ENCODE data around the gene TESPA1. TPM values are rescaled to one million over a fixed set of nuclear protein-coding genes. Genes with fewer than 3 reads are reported as not detected.
"Not testable (repeated sequence)": the region's sequence is repeated elsewhere in the genome, so short reads cannot be mapped to it uniquely, and the experiment has no call there.

TESPA1 gene
- total and polyA plus RNA-seq, 2 experiments from 2014 or later = not detected

DNA sequence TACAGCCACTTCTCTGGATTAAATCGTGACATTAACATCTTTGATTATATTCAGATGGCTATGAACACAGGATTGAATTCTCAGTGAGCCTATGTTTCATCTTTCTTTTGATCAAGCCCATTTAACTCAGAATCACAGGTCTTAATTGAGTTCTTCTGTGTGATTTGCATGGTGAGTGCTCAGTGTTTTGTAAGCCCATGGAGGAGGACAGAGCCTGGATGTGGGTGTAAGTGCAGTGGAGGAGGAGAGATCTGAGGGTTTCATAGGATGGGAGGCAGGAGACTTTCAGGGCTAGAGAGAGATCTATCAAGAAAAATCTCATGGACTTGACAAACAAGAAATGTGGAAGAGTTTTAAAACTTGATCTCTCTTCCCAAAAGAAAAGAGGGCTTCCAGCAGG lies 5.3 kb upstream of the TESPA1 start:
- 83% methylated on average over 1 of the region's 1 CpG for WGBS (ENCODE audit: low lambda C conversion rate, missing lambda C conversion rate)

GRCh38 chr12:54988402-54989054 lies 4.0 kb upstream of the TESPA1 start:
- H3K27ac ChIP-seq = no peak overlapping the region
- DNase-seq (ENCODE audit: low spot score) = peak; percentile 40
- H3K4me1 ChIP-seq (ENCODE audit: insufficient read depth) = no peaks in the 10 kb centered on the region
- no peaks in the 10 kb centered on the region for H4K20me1 ChIP-seq (ENCODE audit: insufficient read depth, poor library complexity, severe bottlenecking)
- H3K9me2 ChIP-seq (replicated peaks; ENCODE audit: insufficient read depth) = no peaks in the 10 kb centered on the region
- H3K9me3 ChIP-seq (ENCODE audit: low read depth) = no peaks in the 10 kb centered on the region
- no peaks in the 10 kb centered on the region for H3K36me3 ChIP-seq (replicated peaks; ENCODE audit: insufficient read depth, low read depth)
- H3K27me3 ChIP-seq = no peaks in the 10 kb centered on the region
- no peak overlapping the region for H3K4me2 ChIP-seq
- TF ChIP-seq EZH2 (IDR thresholded peaks at IDR 0.05; ENCODE audit: borderline replicate concordance) (no peak), EZH2phosphoT487 (IDR thresholded peaks at IDR 0.05; ENCODE audit: low read depth, severe bottlenecking, unreplicated experiment) (no peak)
- H3K79me2 ChIP-seq = no peaks in the 10 kb centered on the region
- H2AFZ ChIP-seq = no peak overlapping the region
- 40% methylated on average over 1 of the region's 1 CpG for WGBS (ENCODE audit: low lambda C conversion rate, missing lambda C conversion rate)
- no peak overlapping the region for H3K4me3 ChIP-seq

More for the DNA sequence above, 5.3 kb upstream of the TESPA1 start:
- Histone ChIP-seq H3K4me1 (ENCODE audit: insufficient read depth) (no peaks in the 10 kb centered on the region), H3K36me3 (replicated peaks; ENCODE audit: insufficient read depth, low read depth) (no peaks in the 10 kb centered on the region), H4K20me1 (ENCODE audit: insufficient read depth, poor library complexity, severe bottlenecking) (no peaks in the 10 kb centered on the region), H3K9me3 (ENCODE audit: low read depth) (no peaks in the 10 kb centered on the region), H3K4me3 (no peak overlapping the region), H3K79me2 (no peaks in the 10 kb centered on the region), H3K27ac (no peak overlapping the region), H3K9me2 (replicated peaks; ENCODE audit: insufficient read depth) (no peaks in the 10 kb centered on the region), H3K4me2 (no peak overlapping the region), H2AFZ (no peak overlapping the region), H3K27me3 (no peaks in the 10 kb centered on the region)
- TF ChIP-seq CTCF (IDR thresholded peaks at IDR 0.05; ENCODE audit: poor library complexity) = no peak
- no peak for TF ChIP-seq EZH2phosphoT487 (IDR thresholded peaks at IDR 0.05; ENCODE audit: low read depth, severe bottlenecking, unreplicated experiment)
- TF ChIP-seq EZH2 (IDR thresholded peaks at IDR 0.05; ENCODE audit: borderline replicate concordance) = no peak
- DNase-seq (ENCODE audit: low spot score) = no peak

- no peak for TF ChIP-seq EZH2phosphoT487 (IDR thresholded peaks at IDR 0.05; ENCODE audit: low read depth, severe bottlenecking, unreplicated experiment)
- Histone ChIP-seq H3K4me2 (no peak overlapping the region), H3K9me2 (replicated peaks; ENCODE audit: insufficient read depth) (no peaks in the 10 kb centered on the region), H2AFZ (no peak overlapping the region), H3K9me3 (ENCODE audit: low read depth) (no peaks in the 10 kb centered on the region), H3K4me3 (no peak overlapping the region), H3K27ac (no peak overlapping the region), H3K79me2 (no peaks in the 10 kb centered on the region), H3K4me1 (ENCODE audit: insufficient read depth) (no peaks in the 10 kb centered on the region), H3K36me3 (replicated peaks; ENCODE audit: insufficient read depth, low read depth) (no peaks in the 10 kb centered on the region), H4K20me1 (ENCODE audit: insufficient read depth, poor library complexity, severe bottlenecking) (no peaks in the 10 kb centered on the region), H3K27me3 (no peaks in the 10 kb centered on the region)
- WGBS (ENCODE audit: low lambda C conversion rate, missing lambda C conversion rate) = 84% methylated on average over 4 of the region's 4 CpGs
- DNase-seq (ENCODE audit: low spot score) = no peak
Observed at GRCh38 chr12:54987611-54988231, 3.2 kb upstream of the TESPA1 start.

DNA sequence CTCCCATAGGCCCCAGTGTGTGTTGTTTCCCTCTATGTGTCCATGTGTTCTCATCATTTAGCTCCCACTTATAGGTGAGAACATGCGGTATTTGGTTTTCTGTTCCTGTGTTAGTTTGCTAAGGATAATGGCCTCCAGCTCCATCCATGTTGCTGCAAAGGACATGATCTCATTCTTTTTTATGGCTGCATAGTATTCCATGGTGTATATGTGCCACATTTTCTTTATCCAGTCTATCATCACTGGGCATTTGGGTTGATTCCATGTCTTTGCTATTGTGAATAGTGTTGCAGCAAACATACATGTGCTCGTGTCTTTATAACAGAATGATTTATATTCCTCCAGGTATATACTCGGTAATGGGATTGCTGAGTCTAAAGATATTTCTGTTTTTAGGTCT lies 2.2 kb upstream of the TESPA1 start:
- not testable (repeated sequence) for H4K20me1 ChIP-seq (ENCODE audit: insufficient read depth, poor library complexity, severe bottlenecking); H3K9me2 ChIP-seq (replicated peaks; ENCODE audit: insufficient read depth); DNase-seq (ENCODE audit: low spot score); H3K36me3 ChIP-seq (replicated peaks; ENCODE audit: insufficient read depth, low read depth); H3K27me3 ChIP-seq; H3K4me3 ChIP-seq; H3K79me2 ChIP-seq; H3K27ac ChIP-seq; H2AFZ ChIP-seq; H3K4me1 ChIP-seq (ENCODE audit: insufficient read depth); H3K4me2 ChIP-seq; H3K9me3 ChIP-seq (ENCODE audit: low read depth)
- WGBS (ENCODE audit: low lambda C conversion rate, missing lambda C conversion rate) = 95% methylated on average over 3 of the region's 3 CpGs

- no peaks in the 10 kb centered on the region for H3K9me3 ChIP-seq (ENCODE audit: low read depth)
- DNase-seq (ENCODE audit: low spot score) = no peak
- no peaks in the 10 kb centered on the region for H3K36me3 ChIP-seq (replicated peaks; ENCODE audit: insufficient read depth, low read depth)
- no peak overlapping the region for H3K27ac ChIP-seq
- H3K4me1 ChIP-seq (ENCODE audit: insufficient read depth) = no peaks in the 10 kb centered on the region
- no peaks in the 10 kb centered on the region for H3K79me2 ChIP-seq
- H2AFZ ChIP-seq = no peak overlapping the region
- TF ChIP-seq EZH2 (IDR thresholded peaks at IDR 0.05; ENCODE audit: borderline replicate concordance) (no peak), EZH2phosphoT487 (IDR thresholded peaks at IDR 0.05; ENCODE audit: low read depth, severe bottlenecking, unreplicated experiment) (no peak), CTCF (IDR thresholded peaks at IDR 0.05; ENCODE audit: poor library complexity) (no peak)
- WGBS (ENCODE audit: low lambda C conversion rate, missing lambda C conversion rate) = 92% methylated on average over 2 of the region's 2 CpGs
- no peaks in the 10 kb centered on the region for H3K27me3 ChIP-seq
- H4K20me1 ChIP-seq (ENCODE audit: insufficient read depth, poor library complexity, severe bottlenecking) = no peaks in the 10 kb centered on the region
- no peaks in the 10 kb centered on the region for H3K9me2 ChIP-seq (replicated peaks; ENCODE audit: insufficient read depth)
- no peak overlapping the region for H3K4me2 ChIP-seq
- H3K4me3 ChIP-seq = no peak overlapping the region
Observed at GRCh38 chr12:54983536-54984101, 943 bp downstream of the TESPA1 start.

Data from hepatocyte (in vitro differentiated cells).